ENCODE data around the gene CEP128.
A peak's percentile ranks its signal among the peaks of the same experiment; 100 is the strongest.

The CEP128 gene

GRCh38 chr14:80951491-80951890 is 10.0 kb upstream of the CEP128 start:
- Histone ChIP-seq H3K4me3 (ENCODE audit: low read length) (no peak overlapping the region), H3K9ac (ENCODE audit: low read depth, low read length) (no peak overlapping the region), H3K4me2 (ENCODE audit: low read length) (no peak overlapping the region), H3K27me3 (ENCODE audit: control insufficient read depth, insufficient read depth, low read length) (peaks cover 11% of the 10 kb centered on the region), H3K36me3 (ENCODE audit: insufficient read depth, low read length) (no peaks in the 10 kb centered on the region), H3K9me3 (replicated peaks; ENCODE audit: low read length) (no peaks in the 10 kb centered on the region), H3K4me1 (ENCODE audit: control insufficient read depth, insufficient read depth, low read length) (peaks cover 10% of the 10 kb centered on the region)

GRCh38 chr14:80948291-80948690 is 6.8 kb upstream of the CEP128 start:
- Histone ChIP-seq H3K36me3 (ENCODE audit: insufficient read depth, low read length) (no peaks in the 10 kb centered on the region), H3K4me2 (ENCODE audit: low read length) (no peak overlapping the region), H3K27me3 (ENCODE audit: control insufficient read depth, insufficient read depth, low read length) (no peaks in the 10 kb centered on the region), H3K9me3 (replicated peaks; ENCODE audit: low read length) (no peaks in the 10 kb centered on the region), H3K4me1 (ENCODE audit: control insufficient read depth, insufficient read depth, low read length) (peaks cover 6% of the 10 kb centered on the region), H3K4me3 (ENCODE audit: low read length) (no peak overlapping the region), H3K9ac (ENCODE audit: low read depth, low read length) (no peak overlapping the region)

DNA sequence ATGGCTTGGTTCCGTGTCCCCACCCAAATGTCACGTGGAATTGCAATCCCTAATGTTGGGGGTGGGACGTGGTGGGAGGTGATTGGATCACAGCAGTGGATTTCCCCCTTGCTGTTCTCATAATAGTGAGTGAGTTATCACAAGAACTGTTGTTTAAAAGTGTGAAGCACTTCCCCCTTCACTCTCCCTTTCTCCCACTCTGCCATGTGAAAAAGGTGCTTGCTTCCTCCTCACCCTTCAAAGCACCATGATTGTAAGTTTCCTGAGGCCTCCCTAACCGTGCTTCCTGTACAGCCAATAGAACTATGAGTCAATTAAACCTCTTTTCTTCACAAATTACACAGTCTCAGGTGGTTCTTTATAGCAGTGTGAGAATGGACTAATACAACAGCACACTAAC is 5.3 kb upstream of the CEP128 start:
- H3K27me3 ChIP-seq (ENCODE audit: control insufficient read depth, insufficient read depth, low read length) = no peaks in the 10 kb centered on the region
- peaks cover 11% of the 10 kb centered on the region for H3K4me1 ChIP-seq (ENCODE audit: control insufficient read depth, insufficient read depth, low read length)
- no peaks in the 10 kb centered on the region for H3K9me3 ChIP-seq (replicated peaks; ENCODE audit: low read length)
- H3K9ac ChIP-seq (ENCODE audit: low read depth, low read length) = no peak overlapping the region
- H3K4me2 ChIP-seq (ENCODE audit: low read length) = no peak overlapping the region
- H3K36me3 ChIP-seq (ENCODE audit: insufficient read depth, low read length) = no peaks in the 10 kb centered on the region
- no peak overlapping the region for H3K4me3 ChIP-seq (ENCODE audit: low read length)

DNA sequence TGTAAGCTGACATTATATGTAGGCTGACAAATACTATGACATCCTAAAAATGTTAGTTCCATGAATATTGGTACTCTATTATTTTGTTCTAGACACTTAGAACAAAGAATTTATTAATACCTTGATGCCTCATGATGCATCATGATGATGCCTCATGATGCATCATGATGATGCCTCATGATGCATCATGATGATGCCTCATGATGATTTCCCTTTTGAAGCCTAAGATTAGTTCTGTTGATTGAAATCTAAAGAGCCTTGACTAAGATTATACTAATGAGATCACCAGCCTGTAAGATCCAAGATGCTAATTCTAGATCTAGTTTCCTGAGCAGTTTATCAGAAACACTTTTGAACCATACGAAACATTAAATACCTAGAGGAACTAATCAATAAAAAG is 4.6 kb upstream of the CEP128 start:
- no peaks in the 10 kb centered on the region for H3K36me3 ChIP-seq (ENCODE audit: insufficient read depth, low read length)
- H3K4me2 ChIP-seq (ENCODE audit: low read length) = no peak overlapping the region
- no peaks in the 10 kb centered on the region for H3K9me3 ChIP-seq (replicated peaks; ENCODE audit: low read length)
- H3K4me3 ChIP-seq (ENCODE audit: low read length) = no peak overlapping the region
- H3K27me3 ChIP-seq (ENCODE audit: control insufficient read depth, insufficient read depth, low read length) = no peaks in the 10 kb centered on the region
- H3K9ac ChIP-seq (ENCODE audit: low read depth, low read length) = no peak overlapping the region
- H3K4me1 ChIP-seq (ENCODE audit: control insufficient read depth, insufficient read depth, low read length) = peaks cover 11% of the 10 kb centered on the region

GRCh38 chr14:80944861-80945617 is 3.5 kb upstream of the CEP128 start:
- Histone ChIP-seq H3K9me3 (replicated peaks; ENCODE audit: low read length) (no peaks in the 10 kb centered on the region), H3K36me3 (ENCODE audit: insufficient read depth, low read length) (no peaks in the 10 kb centered on the region), H3K9ac (ENCODE audit: low read depth, low read length) (no peak overlapping the region), H3K27me3 (ENCODE audit: control insufficient read depth, insufficient read depth, low read length) (no peaks in the 10 kb centered on the region), H3K4me3 (ENCODE audit: low read length) (no peak overlapping the region), H3K4me2 (ENCODE audit: low read length) (no peak overlapping the region), H3K4me1 (ENCODE audit: control insufficient read depth, insufficient read depth, low read length) (peaks cover 14% of the 10 kb centered on the region)

GRCh38 chr14:80942191-80942600 is 658 bp upstream of the CEP128 start:
- H3K9me3 ChIP-seq (replicated peaks; ENCODE audit: low read length) = no peaks in the 10 kb centered on the region
- H3K9ac ChIP-seq (ENCODE audit: low read depth, low read length) = peak overlapping the region; percentile 67
- peak overlapping the region; percentile 58 for H3K4me3 ChIP-seq (ENCODE audit: low read length)
- H3K27me3 ChIP-seq (ENCODE audit: control insufficient read depth, insufficient read depth, low read length) = no peaks in the 10 kb centered on the region
- H3K4me2 ChIP-seq (ENCODE audit: low read length) = peak overlapping the region; percentile 77
- H3K4me1 ChIP-seq (ENCODE audit: control insufficient read depth, insufficient read depth, low read length) = peaks cover 17% of the 10 kb centered on the region
- no peaks in the 10 kb centered on the region for H3K36me3 ChIP-seq (ENCODE audit: insufficient read depth, low read length)

DNA sequence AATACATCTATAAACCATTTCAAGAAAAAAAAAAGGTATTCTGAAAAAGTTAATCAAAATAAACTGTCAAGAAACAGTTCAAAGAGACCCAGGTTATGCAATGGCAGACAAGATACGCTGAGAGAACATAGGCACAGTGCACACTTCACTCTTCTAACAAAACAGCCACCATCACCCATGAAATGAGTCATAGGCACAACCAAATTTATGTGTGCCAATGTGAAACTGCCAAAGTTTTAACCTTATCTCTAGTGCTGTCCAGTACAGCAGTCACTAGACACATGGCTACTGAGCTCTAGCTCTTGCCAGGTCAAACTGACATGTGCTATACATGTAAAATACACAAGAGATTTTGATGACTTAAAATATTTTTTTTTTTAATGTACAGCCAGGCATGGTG is 1.4 kb downstream of the CEP128 start:
- Histone ChIP-seq H3K4me3 (ENCODE audit: low read length) (no peak overlapping the region), H3K9me3 (replicated peaks; ENCODE audit: low read length) (no peaks in the 10 kb centered on the region), H3K9ac (ENCODE audit: low read depth, low read length) (no peak overlapping the region)

GRCh38 chr14:80933686-80934085 is 7.9 kb downstream of the CEP128 start:
- Histone ChIP-seq H3K27me3 (ENCODE audit: control insufficient read depth, insufficient read depth, low read length) (no peaks in the 10 kb centered on the region), H3K4me3 (ENCODE audit: low read length) (no peak overlapping the region), H3K9me3 (replicated peaks; ENCODE audit: low read length) (no peaks in the 10 kb centered on the region), H3K4me2 (ENCODE audit: low read length) (no peak overlapping the region), H3K9ac (ENCODE audit: low read depth, low read length) (no peak overlapping the region), H3K36me3 (ENCODE audit: insufficient read depth, low read length) (no peaks in the 10 kb centered on the region), H3K4me1 (ENCODE audit: control insufficient read depth, insufficient read depth, low read length) (peaks cover 23% of the 10 kb centered on the region)

More for the DNA sequence above, 1.4 kb downstream of the CEP128 start:
- no peaks in the 10 kb centered on the region for H3K36me3 ChIP-seq (ENCODE audit: insufficient read depth, low read length)
- peak overlapping the region; percentile 17 for H3K4me2 ChIP-seq (ENCODE audit: low read length)
- no peaks in the 10 kb centered on the region for H3K27me3 ChIP-seq (ENCODE audit: control insufficient read depth, insufficient read depth, low read length)
- peaks cover 11% of the 10 kb centered on the region for H3K4me1 ChIP-seq (ENCODE audit: control insufficient read depth, insufficient read depth, low read length)

- Histone ChIP-seq H3K9me3 (replicated peaks; ENCODE audit: low read length) (no peaks in the 10 kb centered on the region), H3K4me1 (ENCODE audit: control insufficient read depth, insufficient read depth, low read length) (peaks cover 23% of the 10 kb centered on the region), H3K9ac (ENCODE audit: low read depth, low read length) (no peak overlapping the region), H3K36me3 (ENCODE audit: insufficient read depth, low read length) (no peaks in the 10 kb centered on the region), H3K27me3 (ENCODE audit: control insufficient read depth, insufficient read depth, low read length) (no peaks in the 10 kb centered on the region), H3K4me2 (ENCODE audit: low read length) (no peak overlapping the region), H3K4me3 (ENCODE audit: low read length) (no peak overlapping the region)
Measured at GRCh38 chr14:80933282-80933681, 8.3 kb downstream of the CEP128 start.

- Histone ChIP-seq H3K36me3 (ENCODE audit: insufficient read depth, low read length) (no peaks in the 10 kb centered on the region), H3K9ac (ENCODE audit: low read depth, low read length) (peak overlapping the region; percentile 29), H3K4me2 (ENCODE audit: low read length) (peak overlapping the region; percentile 66), H3K9me3 (replicated peaks; ENCODE audit: low read length) (no peaks in the 10 kb centered on the region), H3K27me3 (ENCODE audit: control insufficient read depth, insufficient read depth, low read length) (no peaks in the 10 kb centered on the region), H3K4me3 (ENCODE audit: low read length) (peak overlapping the region; percentile 2), H3K4me1 (ENCODE audit: control insufficient read depth, insufficient read depth, low read length) (peaks cover 35% of the 10 kb centered on the region)
Measured at GRCh38 chr14:80930836-80931389, 10.6 kb downstream of the CEP128 start.

DNA sequence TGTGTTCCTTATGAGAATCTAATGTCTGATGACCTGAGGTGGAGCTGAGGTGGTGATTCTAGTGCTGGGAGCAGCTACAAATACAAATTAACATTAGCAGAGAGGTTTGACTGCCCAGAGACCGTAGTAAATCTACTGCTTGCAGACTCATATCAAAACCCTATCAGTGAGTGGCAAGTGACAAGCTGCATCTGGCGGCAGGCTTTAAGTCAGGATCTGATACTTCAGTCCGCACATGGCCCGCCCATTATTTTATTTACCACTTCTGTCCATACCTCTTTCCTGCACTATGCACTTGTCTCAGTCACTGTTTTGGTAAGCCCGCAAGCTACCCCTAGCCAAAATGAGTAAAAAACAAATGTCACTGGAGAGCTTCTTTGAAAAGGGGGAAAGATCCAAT is 11.4 kb downstream of the CEP128 start:
- Histone ChIP-seq H3K36me3 (ENCODE audit: insufficient read depth, low read length) (no peaks in the 10 kb centered on the region), H3K4me1 (ENCODE audit: control insufficient read depth, insufficient read depth, low read length) (peaks cover 35% of the 10 kb centered on the region), H3K4me3 (ENCODE audit: low read length) (no peak overlapping the region), H3K4me2 (ENCODE audit: low read length) (no peak overlapping the region), H3K9me3 (replicated peaks; ENCODE audit: low read length) (no peaks in the 10 kb centered on the region), H3K9ac (ENCODE audit: low read depth, low read length) (peak overlapping the region; percentile 8), H3K27me3 (ENCODE audit: control insufficient read depth, insufficient read depth, low read length) (no peaks in the 10 kb centered on the region)

Data from skeletal muscle satellite cell (primary cell).